ENCODE measurements around the gene ABHD8.
A peak's percentile ranks its signal among the peaks of the same experiment; 100 is the strongest.
"Not testable (repeated sequence)": the region's sequence is repeated elsewhere in the genome, so short reads cannot be mapped to it uniquely, and the experiment has no call there.

ABHD8 gene

DNA sequence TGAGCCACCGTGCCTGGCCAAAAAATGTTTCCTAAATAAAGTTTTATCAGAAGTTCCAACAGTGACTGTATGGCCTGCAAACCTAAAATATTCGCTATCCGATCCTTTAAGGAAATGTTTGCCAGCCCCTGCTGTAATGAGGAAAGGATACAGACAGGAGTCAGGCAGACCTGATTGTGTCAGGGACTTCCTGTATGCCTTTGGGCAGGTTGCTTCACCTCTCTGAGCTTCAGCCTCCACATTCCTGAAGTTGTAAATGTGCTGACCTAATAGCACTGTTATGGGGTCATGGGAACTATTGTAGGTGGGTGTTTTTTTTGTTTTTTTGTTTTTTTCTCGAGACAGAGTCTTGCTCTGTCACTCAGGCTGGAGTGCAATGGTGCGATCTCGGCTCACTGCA, 6.2 kb downstream of the ABHD8 start:
- DNase-seq (ENCODE audit: low read depth in 3 of 3): no peak

DNA sequence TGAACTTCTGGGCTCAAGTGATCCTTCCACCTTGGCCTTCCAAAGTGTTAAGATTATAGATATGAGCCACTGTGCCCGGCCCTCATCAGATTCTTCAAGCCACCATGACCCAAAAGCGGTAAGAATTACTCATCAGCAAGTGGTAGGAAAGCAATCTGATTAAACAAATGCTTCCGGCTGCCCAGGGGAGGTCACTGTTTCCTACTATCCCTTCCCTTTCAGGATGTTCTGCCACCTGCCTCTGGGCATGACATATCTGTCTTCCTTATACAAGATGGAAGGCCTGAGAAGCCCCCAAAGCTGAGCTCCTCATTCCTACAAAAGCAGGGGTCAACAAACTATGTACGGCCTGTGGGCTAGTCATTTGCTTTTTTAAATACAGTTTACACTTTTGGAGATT, 7.0 kb downstream of the ABHD8 start:
- no peak for DNase-seq (ENCODE audit: low read depth in 3 of 3)

- not testable (repeated sequence) for DNase-seq (ENCODE audit: low read depth in 3 of 3)
Observed at GRCh38 chr19:17295551-17295950, 7.7 kb downstream of the ABHD8 start.

DNA sequence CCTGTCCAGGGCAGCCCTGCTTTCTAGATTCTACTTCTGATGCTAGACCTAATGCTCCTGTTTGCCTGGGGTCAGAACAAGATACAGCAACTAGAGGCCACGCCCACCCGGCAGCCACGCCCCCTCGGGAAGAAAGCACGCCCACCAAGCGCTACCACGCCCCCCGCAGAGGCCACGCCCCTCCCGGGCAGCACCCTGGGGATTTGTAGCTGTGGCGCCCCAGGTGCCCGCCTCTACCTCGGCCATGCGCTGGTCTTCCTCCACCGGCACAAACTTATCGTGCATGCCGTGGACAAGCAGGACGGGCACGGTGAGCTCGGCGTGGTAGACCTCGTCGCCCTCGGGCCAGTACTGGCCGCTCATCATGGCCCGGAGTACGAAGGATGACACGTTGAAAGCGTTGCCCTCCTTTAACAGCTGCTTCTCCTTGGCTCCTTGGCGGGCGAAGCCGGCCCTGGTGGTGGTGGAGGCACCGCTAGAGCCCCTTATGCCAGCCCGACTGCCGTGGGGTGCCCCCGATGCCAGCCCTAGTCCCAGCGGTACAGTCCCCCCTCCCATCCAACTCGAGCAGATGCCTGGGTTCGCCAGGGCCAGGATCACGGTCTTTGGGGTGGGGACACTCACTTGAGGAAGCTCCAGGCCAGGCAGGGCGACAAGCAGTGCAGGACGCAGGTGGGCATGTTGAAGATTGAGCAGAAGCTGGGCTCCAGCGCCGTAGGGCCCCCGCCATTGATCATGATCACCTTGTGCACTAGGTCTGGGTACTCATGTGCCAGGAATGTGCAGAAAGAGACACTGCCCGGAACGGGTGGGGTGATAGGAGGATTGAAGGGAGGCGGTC, 9.0 kb downstream of the ABHD8 start:
- peak in 1 of 3 experiments; percentile 26 for DNase-seq (ENCODE audit: low read depth in 3 of 3)

DNA sequence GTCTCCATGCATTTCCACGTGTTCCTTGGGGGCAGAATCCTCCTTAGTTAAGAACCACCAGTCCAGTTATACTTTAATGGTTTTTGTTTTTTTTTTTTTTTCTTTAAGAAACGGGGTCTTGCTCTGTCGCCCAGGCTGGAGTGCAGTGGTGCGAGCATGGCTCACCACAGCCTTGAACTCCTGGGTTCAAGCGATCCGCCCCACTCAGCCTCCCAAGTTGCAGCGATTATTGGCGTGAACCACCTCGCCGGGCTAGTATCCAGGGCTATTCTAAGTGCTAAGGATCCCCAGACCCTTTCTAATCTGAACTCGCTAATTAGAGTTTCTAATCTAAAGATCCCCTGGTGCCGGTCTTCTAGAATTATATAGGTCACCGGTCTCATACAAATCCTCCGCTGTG, 9.6 kb downstream of the ABHD8 start:
- no peak for DNase-seq (ENCODE audit: low read depth in 3 of 3)

DNA sequence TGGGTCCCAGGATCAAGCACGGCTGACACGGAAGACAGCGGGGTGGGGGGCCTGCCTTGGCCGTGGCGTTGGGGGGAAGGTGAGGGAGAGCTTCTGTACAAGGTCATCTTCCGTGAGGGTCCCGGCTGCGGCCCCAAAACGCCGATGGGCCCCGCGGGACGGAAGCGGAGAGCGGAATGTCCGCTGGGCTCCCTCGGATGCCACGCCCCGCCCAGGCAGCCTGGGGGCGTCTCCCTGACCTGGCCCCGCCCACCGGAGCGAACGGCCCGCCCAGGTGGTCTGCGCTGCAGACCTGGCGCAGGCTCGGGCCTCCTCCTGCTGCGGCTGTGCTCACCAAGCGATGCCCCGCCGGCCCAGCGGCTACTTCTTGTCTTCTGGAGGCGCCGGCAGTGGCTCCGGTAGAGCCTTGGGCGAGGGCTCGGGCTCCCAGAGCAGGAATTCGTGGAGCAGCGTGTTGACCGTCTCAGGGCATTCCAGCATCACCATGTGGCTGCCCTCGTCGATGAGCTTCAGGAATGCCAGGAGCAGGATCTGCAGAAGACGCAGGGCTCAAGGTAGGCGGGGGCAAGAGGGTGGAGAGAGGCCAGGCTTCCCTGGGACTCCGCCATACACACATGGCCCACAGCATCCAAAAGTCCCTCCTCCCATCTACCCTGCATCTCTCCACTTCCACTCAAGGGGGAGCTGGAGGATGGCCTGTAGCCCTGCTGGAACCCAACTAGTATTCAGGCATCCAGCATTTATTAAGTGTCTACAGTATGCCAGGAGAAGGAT, 10.7 kb downstream of the ABHD8 start:
- DNase-seq (ENCODE audit: low read depth in 3 of 3): peak; percentile 55 to 68 (median 59)

- peak in 1 of 3 experiments; percentile 30 for DNase-seq (ENCODE audit: low read depth in 3 of 3)
Observed at GRCh38 chr19:17289489-17289888, 13.7 kb downstream of the ABHD8 start.

DNA sequence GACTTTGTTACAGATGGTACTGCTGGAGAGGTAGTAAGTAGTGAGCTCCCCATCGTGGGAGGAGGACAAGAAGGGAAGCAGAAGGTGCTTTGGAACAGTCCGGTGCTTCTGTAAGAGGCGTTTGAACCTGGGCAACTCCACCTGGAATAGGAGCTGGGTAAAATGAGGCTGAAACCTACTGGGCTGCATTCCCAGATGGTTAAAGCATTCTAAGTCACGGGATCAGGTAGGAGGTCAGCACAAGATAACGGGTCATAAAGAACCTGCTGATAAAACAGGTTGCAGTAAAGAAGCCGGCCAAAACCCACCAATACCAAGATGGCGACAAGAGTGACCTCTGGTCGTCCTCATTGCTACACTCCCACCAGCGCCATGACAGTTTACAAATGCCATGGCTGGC, 16.5 kb downstream of the ABHD8 start:
- DNase-seq (ENCODE audit: low read depth in 3 of 3): no peak

DNA sequence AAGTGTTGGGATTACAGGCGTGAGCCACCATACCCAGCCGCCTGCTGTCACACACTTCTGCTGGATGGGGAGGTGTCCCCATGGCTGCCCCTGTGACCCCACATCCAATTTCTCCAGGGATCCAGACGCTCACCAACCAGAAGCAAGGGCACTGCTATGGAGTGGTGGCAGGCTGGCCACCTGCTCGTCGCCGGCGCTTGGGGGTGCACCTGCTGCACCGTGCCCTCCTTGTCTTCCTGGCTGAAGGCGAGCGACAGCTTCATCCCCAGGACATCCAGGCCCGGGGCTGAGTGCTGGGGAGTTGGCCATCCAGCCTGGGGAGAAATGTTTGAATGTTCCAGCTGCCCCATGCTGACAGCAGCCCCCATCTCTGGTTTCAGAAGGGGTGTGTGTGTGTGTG, 17.0 kb downstream of the ABHD8 start:
- no peak for DNase-seq (ENCODE audit: low read depth in 3 of 3)

DNA sequence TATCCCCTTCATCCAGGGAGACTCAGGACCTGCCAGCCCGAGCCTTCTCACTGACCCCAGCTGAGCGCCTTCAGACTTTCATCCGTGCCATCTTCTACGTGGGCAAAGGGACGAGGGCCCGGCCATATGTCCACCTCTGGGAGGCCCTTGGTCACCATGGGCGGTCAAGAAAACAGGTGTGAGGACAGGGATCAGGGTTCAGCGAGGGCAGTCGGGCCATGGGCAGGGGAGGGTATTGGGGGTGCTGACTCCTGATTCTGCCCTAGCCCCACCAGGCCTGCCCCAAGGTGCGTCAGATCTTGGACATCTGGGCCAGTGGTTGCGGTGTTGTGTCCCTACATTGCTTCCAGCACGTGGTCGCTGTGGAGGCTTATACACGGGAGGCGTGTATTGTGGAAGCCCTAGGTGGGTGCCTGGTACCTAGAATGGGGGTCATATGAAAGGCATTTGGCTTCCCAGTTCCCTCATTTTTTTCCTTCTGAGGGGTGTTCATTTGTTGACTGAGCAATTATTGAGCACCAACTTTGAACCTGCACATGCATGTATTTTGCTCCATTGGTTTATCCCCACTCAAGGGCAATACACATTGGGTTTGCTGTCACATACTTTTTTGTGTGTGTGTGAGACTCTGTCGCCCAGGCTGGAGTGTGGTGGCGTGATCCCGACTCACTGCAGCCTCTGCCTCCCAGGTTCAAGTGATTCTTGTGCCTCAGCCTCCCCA, 17.6 kb downstream of the ABHD8 start:
- DNase-seq (ENCODE audit: low read depth in 3 of 3): no peak

GRCh38 chr19:17283504-17283996, 19.7 kb downstream of the ABHD8 start:
- DNase-seq (ENCODE audit: low read depth in 3 of 3): no peak

- peak; percentile 58 to 64 (median 63) for DNase-seq (ENCODE audit: low read depth in 3 of 3)
Observed at GRCh38 chr19:17282488-17283125, 20.6 kb downstream of the ABHD8 start.

DNA sequence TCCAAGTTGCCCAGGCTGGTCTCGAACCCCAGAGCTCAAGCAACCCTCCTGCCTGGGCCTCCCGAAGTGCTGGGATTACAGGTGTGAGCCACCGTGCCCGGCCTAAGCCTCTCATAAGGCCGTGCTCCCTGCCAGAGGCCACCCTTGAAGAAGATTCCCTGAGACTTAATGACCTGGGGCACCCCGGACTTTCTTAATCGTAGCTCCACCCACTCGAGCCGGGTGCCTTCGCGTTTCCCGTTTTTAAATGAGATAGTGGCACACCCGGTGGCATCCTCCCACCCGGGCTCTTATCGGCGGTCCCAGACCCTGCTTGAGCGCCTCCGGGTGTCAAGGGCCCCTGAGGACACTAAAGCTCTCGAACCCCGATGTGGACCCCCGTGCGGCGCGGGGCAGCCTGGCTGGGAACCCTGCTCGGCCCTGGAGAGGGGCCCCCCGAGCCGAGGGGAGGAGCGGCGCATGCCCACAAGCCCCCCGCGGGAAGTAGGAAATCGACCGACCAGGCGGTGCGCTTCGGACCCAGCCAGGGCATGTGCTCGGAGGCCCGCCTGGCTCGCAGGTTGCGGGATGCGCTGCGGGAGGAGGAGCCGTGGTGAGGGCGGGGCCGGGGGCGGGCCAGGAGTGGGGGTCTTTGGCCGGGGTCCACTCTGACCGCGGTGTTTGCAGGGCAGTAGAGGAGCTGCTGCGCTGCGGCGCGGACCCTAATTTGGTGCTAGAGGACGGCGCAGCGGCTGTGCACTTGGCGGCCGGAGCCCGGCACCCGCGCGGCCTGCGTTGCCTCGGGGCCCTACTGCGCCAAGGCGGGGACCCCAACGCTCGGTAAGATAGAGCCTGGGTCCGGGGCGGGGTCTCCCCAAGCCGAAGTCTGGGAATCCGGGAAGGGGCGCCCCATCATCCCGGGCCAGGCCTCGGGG, 21.6 kb downstream of the ABHD8 start, which contains the start of gene ANKLE1:
TSS of gene ANKLE1 (plus strand) at position 511 of the 914 bp plus-strand sequence. CDS start at position 531, 20 bp downstream.
- DNase-seq (ENCODE audit: low read depth in 3 of 3): peak in 1 of 3 experiments; percentile 29

DNA sequence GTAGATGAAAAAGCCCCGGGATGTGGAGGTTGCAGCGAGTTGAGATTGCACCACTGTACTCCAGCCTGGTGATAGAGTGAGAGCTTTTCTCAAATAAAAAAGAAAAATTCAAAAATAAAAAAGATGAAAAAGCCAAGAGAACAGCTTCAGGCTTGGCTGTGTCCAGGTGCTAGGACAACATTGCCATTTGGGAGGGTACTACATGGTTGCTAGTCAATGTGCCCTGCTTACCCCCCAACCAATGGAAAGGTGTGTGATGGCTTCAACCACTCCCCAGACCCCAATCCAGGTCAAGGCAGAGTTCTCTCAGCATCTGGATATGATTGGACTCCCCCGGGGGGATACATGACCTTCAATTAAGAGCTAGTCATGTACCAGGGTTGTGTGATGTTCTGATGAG, 23.8 kb downstream of the ABHD8 start:
- no peak for DNase-seq (ENCODE audit: low read depth in 3 of 3)

DNA sequence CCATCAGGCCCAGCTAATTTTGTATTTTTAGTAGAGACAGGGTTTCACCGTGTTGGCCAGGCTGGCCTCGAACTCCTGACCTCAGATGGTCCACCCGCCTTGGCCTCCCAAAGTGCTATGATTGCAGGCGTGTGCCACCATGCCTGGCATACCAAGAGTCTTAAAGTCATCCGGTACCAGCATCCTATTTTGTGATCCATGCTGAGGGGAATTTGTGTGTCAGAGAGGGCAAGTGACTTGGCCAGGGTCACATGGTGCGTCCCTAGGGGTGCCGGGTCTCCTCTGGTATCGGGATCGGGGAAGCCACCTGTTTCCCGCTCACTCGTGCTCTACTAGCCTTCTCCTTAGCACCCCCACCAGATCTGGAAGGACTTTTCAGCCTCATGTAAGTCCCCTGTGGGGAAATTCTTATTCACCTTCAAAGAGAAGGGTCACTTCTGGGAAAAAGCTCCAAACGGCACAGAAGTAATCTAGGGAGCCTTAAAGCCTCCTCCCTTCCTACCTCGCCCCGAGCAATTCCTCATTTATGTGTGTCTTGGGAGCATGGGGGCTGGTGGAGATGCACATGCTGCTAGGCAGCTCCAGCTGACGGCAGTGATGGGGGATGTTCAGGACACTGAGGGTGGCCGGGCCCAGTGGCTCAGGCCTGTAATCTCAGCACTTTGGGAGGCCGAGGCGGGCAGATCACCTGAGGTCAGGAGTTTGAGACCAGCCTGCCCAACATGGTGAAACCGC, 27.6 kb downstream of the ABHD8 start:
- DNase-seq (ENCODE audit: low read depth in 3 of 3): no peak

- not testable (repeated sequence) for DNase-seq (ENCODE audit: low read depth in 3 of 3)
Observed at GRCh38 chr19:17274892-17275291, 28.3 kb downstream of the ABHD8 start.

DNA sequence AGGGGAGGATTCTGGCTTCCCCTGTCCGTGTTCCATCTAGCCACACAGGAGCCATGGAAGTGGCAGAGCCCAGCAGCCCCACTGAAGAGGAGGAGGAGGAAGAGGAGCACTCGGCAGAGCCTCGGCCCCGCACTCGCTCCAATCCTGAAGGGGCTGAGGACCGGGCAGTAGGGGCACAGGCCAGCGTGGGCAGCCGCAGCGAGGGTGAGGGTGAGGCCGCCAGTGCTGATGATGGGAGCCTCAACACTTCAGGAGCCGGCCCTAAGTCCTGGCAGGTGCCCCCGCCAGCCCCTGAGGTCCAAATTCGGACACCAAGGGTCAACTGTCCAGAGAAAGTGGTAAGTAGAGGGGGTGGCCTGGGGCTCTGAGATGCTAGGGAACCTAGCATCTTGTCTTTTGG, 34.5 kb downstream of the ABHD8 start:
- DNase-seq (ENCODE audit: low read depth in 3 of 3): no peak

DNA sequence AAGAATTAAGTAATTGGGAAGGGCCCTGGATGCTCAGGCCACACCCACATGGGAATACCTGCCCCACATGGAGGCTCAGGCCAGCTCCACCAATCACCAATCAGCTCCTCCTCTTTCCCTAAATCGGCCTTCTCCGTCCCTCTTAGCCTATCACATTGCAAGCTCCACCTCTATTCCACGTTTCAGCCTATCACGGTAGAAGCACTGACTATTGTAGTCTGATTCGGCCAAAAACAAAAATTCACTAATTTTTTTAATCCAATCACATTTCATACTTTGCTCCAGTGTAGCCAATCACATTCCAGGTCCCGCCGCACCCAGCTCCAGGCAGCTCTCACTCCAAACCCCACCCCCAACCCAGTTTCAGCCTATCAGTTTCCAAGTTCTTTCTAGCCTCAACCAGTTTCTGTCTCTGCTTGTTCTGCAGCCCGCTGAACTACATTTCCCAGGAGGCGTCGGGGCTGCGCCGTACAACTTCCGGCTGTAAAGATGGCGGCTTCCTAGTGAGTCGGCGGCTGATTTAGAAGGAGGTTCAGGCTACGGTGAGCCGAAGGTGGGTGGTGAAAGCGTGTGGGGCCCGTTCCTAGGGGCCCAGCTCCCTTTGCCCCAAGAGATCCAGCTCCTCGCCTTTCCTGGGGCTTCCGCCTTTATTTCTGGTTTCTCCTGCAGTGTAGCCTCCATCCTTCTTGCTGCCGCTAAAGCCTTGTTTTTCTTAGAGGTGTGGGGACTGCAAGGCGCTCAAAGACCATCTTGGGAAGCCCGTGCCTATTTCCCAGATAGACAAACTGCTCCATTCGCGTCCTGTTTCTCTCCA, 36.0 kb downstream of the ABHD8 start, which contains the start of gene BABAM1:
TSS of gene BABAM1 (plus strand) at position 469 of the 814 bp plus-strand sequence. CDS start 1,364 bp downstream, outside the sequence.
- DNase-seq (ENCODE audit: low read depth in 3 of 3): peak; percentile 77 to 88 (median 86)

DNA sequence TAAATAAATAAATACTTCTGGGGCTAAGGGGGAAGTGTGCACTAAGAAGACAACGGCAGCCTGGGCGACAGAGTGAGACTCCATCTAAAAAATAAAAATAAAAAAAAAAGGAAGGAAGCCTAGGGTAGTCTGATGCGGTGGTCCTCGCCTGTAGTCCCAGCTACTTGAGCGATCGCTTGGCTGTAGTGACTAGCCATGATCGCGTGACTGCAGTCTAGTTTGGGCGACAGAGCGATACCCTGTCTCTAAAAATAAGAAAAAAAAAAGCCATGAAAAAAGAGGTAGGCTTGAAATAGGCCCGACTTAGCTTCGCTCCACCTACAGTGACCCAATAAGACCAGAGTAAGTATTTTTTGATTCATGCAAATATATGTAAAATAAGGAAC, 36.6 kb downstream of the ABHD8 start:
- no peak for DNase-seq (ENCODE audit: low read depth in 3 of 3)

All from stimulated activated CD4-positive, alpha-beta T cell treated with anti-CD3 and anti-CD28 coated beads, TNF-alpha, amount 100 ng/mL, for 4 hours (primary cell).